SK-N-SH (cell line): ENCODE data around the gene TRAF1. TPM values are rescaled to one million over a fixed set of nuclear protein-coding genes. Genes with fewer than 3 reads are reported as not detected.

Experiments used
- CTCF ChIA-PET: fragments of 300-600, 350-600 bp; formaldehyde crosslinking; extraction: SDS; loops from one replicate; lab custom pipeline; 2021; lab: Yijun Ruan, JAX
- POLR2A ChIA-PET: fragments of 350-600 bp; sonication (Branson Sonifier 250); formaldehyde crosslinking; extraction: SDS; loops from one replicate; lab custom pipeline; 2020; ENCODE audit warnings: antibody characterized with exemption, inconsistent platforms; lab: Yijun Ruan, JAX
- DNase-seq: peaks from one replicate; pipeline ENCODE4 v3.0.0; 2012
- H2AFZ ChIP-seq: fragments of 200-600 bp; sonication (generic); 2 replicates; pipeline ENCODE4 v1.8.1; 2016; ENCODE audit warnings: antibody characterized with exemption, mild to moderate bottlenecking, low read depth
- H3F3A ChIP-seq: fragments of 200-600 bp; sonication (generic); replicated peaks from 2 replicates; pipeline ENCODE3; 2016; ENCODE audit warnings: antibody characterized with exemption, mild to moderate bottlenecking; ENCODE audit not compliant: insufficient read depth
- H3K27ac ChIP-seq, 2 experiments: fragments of 200-500 bp in 1 of 2; fragments of 200-600 bp in 1 of 2; sonication (Bioruptor generic) in 1 of 2; sonication (generic), shearing (Covaris generic) in 1 of 2; 2 replicates each; pipeline versions ENCODE4 v1.5.1 to v1.6.1; 2014 to 2016; ENCODE audit warnings: low read depth in 2 of 2, inconsistent platforms in 1 of 2, low read length in 1 of 2, mild to moderate bottlenecking in 1 of 2, mixed read lengths in 1 of 2
- H3K27me3 ChIP-seq: fragments of 200-600 bp; sonication (generic), shearing (Covaris generic); 2 replicates; pipeline ENCODE4 v1.6.1; 2016; ENCODE audit warnings: mixed run types; ENCODE audit not compliant: insufficient read depth
- H3K36me3 ChIP-seq, 2 experiments: fragments of 200-500 bp in 1 of 2; fragments of 200-600 bp in 1 of 2; sonication (Bioruptor generic) in 1 of 2; sonication (generic) in 1 of 2; replicated peaks in 1 of 2; 2 replicates each; pipeline versions ENCODE3 to v1.5.1; 2014 to 2016; ENCODE audit warnings: low read length in 1 of 2, mild to moderate bottlenecking in 1 of 2; ENCODE audit not compliant: insufficient read depth in 2 of 2, control insufficient read depth in 1 of 2
- H3K4me1 ChIP-seq, 2 experiments: fragments of 200-500 bp in 1 of 2; fragments of 200-600 bp in 1 of 2; sonication (Bioruptor generic) in 1 of 2; sonication (generic), shearing (Covaris generic) in 1 of 2; 2 replicates each; pipeline versions ENCODE4 v1.5.1 to v1.6.1; 2014 to 2016; ENCODE audit warnings: low read depth in 1 of 2, low read length in 1 of 2, mixed run types in 1 of 2; ENCODE audit not compliant: insufficient read depth in 2 of 2, control insufficient read depth in 1 of 2
- H3K4me2 ChIP-seq: fragments of 200-600 bp; sonication (generic), shearing (Covaris generic); 2 replicates; pipeline ENCODE4 v1.6.1; 2017; ENCODE audit warnings: mixed run types
- H3K4me3 ChIP-seq, 2 experiments: fragments of 200-500 bp in 1 of 2; fragments of 200-600 bp in 1 of 2; sonication (Bioruptor generic) in 1 of 2; sonication (generic), shearing (Covaris generic) in 1 of 2; 2 replicates each; pipeline versions ENCODE4 v1.5.1 to v1.8.1; 2014 to 2016; ENCODE audit warnings: low read depth in 2 of 2, inconsistent platforms in 1 of 2, low read length in 1 of 2, mild to moderate bottlenecking in 1 of 2, mixed read lengths in 1 of 2, moderate library complexity in 1 of 2
- H3K79me2 ChIP-seq: fragments of 200-600 bp; sonication (generic); 2 replicates; pipeline ENCODE4 v1.8.1; 2017; ENCODE audit warnings: mild to moderate bottlenecking; ENCODE audit not compliant: insufficient read depth
- H3K9ac ChIP-seq: fragments of 200-600 bp; sonication (generic); 2 replicates; pipeline ENCODE4 v1.6.1; 2017; ENCODE audit warnings: mixed run types
- H3K9me2 ChIP-seq: fragments of 200-600 bp; sonication (generic); 2 replicates; pipeline ENCODE4 v1.6.1; 2017; ENCODE audit warnings: mixed run types
- H3K9me3 ChIP-seq: fragments of 200-600 bp; sonication (generic); 2 replicates; pipeline ENCODE4 v1.6.1; 2017; ENCODE audit warnings: mixed run types, mild to moderate bottlenecking, moderate library complexity
- H4K20me1 ChIP-seq: fragments of 200-600 bp; sonication (generic); 2 replicates; pipeline ENCODE4 v1.6.1; 2017; ENCODE audit warnings: mild to moderate bottlenecking, mixed run types; ENCODE audit not compliant: insufficient read depth
- FOXM1 ChIP-seq: IDR thresholded peaks from 2 replicates; pipeline ENCODE4 v1.4.0; 2012; ENCODE audit warnings: low read depth, mild to moderate bottlenecking
- NFIC ChIP-seq: IDR thresholded peaks from 2 replicates; pipeline ENCODE4 v1.4.0; 2012; ENCODE audit warnings: borderline replicate concordance
- NRF1 ChIP-seq: IDR thresholded peaks from 2 replicates; pipeline ENCODE4 v1.6.1; 2012; ENCODE audit warnings: low read depth, mild to moderate bottlenecking, low read length
- RFX5 ChIP-seq: IDR thresholded peaks from 2 replicates; pipeline ENCODE4 v1.6.1; 2012; ENCODE audit warnings: mild to moderate bottlenecking, improper control_type of control experiment, low read length
- RXRA ChIP-seq: IDR thresholded peaks from 2 replicates; pipeline ENCODE4 v1.4.0; 2012; ENCODE audit warnings: low read depth, mild to moderate bottlenecking, borderline replicate concordance
- TAF1 ChIP-seq: IDR thresholded peaks from 2 replicates; pipeline ENCODE4 v1.6.1; 2012; ENCODE audit warnings: low read depth, mild to moderate bottlenecking, low read length, moderate library complexity, borderline replicate concordance
- TEAD4 ChIP-seq: IDR thresholded peaks from 2 replicates; pipeline ENCODE4 v1.4.0; 2012; ENCODE audit warnings: mild to moderate bottlenecking, borderline replicate concordance; ENCODE audit not compliant: insufficient read depth
- WGBS: methylation state at CpG from one replicate; pipeline ENCODE4 v1.1.6; 2017; ENCODE audit warnings: low lambda C conversion rate; 5-methylcytosine and 5-hydroxymethylcytosine counted together
- polyA plus RNA-seq, 3 experiments: library from polyadenylated mRNA; depleted of rRNA; stranded (reverse); fragments of >200 nt; gene quantifications; 2 replicates each; pipeline ENCODE4 v1.2.3, GENCODE V29; 2012
- TF ChIP-seq, protein P1 (sequence below): fragments of 200-600 bp; sonication (generic); IDR thresholded peaks from 2 replicates; pipeline ENCODE4 v1.6.1; 2017; ENCODE audit warnings: antibody characterized with exemption, mild to moderate bottlenecking, moderate library complexity
- TF ChIP-seq, protein P2 (sequence below): IDR thresholded peaks from 2 replicates; pipeline ENCODE4 v1.6.1; 2012; ENCODE audit warnings: mild to moderate bottlenecking, low read depth, low read length, moderate library complexity
- TF ChIP-seq, protein P3 (sequence below): IDR thresholded peaks from 2 replicates; pipeline ENCODE4 v1.4.0; 2012; ENCODE audit warnings: low read depth
- TF ChIP-seq, protein P4 (sequence below): fragments of 150-350 bp; IDR thresholded peaks from 2 replicates; pipeline ENCODE4 v1.6.1; 2017; ENCODE audit warnings: antibody characterized with exemption, low read length, low read depth, borderline replicate concordance
- TF ChIP-seq, protein P5 (sequence below): IDR thresholded peaks from 2 replicates; pipeline ENCODE4; 2012
- TF ChIP-seq, protein P6 (sequence below): fragments of 150-350 bp; IDR thresholded peaks from 2 replicates; pipeline ENCODE4 v1.6.1; 2016; ENCODE audit warnings: mild to moderate bottlenecking, low read depth, low read length

The TRAF1 gene
- polyA plus RNA-seq, 1 of the 3 experiments (the other 2 are of a cell fraction) = 1.2 TPM

DNA sequence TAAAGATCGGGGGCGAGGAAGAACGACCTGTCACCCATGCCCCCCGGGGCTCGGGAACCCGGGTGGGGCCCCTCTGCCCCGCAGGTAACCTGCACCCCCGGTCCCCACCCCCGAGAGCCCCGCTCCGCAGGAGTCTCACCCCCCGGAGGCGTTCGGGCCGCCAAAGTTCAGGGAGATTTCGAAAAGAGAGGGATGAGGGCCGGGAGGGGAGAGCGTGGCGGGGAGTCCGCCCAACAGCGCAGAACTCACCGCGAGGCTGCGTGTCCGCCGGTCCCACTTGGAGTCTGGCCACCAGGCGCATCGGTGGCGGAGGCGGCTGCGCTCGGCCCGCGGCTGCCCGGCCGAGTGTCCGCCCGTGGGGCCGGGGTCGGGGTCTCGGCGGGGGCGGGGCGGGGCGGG, 49.8 kb downstream of the TRAF1 start, which contains the start of gene PHF19:
PHF19 (minus strand) TSS at position 347 of the 399 bp plus-strand sequence. CDS start 2,447 bp downstream, outside the sequence.
- 2% methylated on average over 7 of the region's 45 CpGs for WGBS
- H3K9me3 ChIP-seq = no peaks in the 10 kb centered on the region
- DNase-seq = no peak
- peaks cover 15 to 28% of the 10 kb centered on the region in 2 experiments; a peak in 3 of 4 replicates for H3K4me1 ChIP-seq
- peak within 1 kb of the TSS; percentile 94 for H3K4me2 ChIP-seq
- H3K9ac ChIP-seq = peak within 1 kb of the TSS; percentile 99
- peaks cover 5% of the 10 kb centered on the region for H3F3A ChIP-seq
- peak within 1 kb of the TSS; percentile 65 to 75 for H3K4me3 ChIP-seq
- no peaks in the 10 kb centered on the region for H3K9me2 ChIP-seq
- no peaks in the 10 kb centered on the region for H3K27me3 ChIP-seq
- CTCF ChIA-PET = interaction anchor here (1.2 to 1.5 kb wide), 2 partner anchors 59 to 62 kb away, joined by 4 to 5 read pairs; no protein-coding TSS in a partner anchor
- peak within 1 kb of the TSS; percentile 86 to 90 for H3K27ac ChIP-seq
- H3K79me2 ChIP-seq = peaks cover 26% of the 10 kb centered on the region
- H3K36me3 ChIP-seq = peaks cover 6 to 13% of the 10 kb centered on the region in 2 experiments
- H4K20me1 ChIP-seq = no peaks in the 10 kb centered on the region
- TF ChIP-seq, protein P1, sequence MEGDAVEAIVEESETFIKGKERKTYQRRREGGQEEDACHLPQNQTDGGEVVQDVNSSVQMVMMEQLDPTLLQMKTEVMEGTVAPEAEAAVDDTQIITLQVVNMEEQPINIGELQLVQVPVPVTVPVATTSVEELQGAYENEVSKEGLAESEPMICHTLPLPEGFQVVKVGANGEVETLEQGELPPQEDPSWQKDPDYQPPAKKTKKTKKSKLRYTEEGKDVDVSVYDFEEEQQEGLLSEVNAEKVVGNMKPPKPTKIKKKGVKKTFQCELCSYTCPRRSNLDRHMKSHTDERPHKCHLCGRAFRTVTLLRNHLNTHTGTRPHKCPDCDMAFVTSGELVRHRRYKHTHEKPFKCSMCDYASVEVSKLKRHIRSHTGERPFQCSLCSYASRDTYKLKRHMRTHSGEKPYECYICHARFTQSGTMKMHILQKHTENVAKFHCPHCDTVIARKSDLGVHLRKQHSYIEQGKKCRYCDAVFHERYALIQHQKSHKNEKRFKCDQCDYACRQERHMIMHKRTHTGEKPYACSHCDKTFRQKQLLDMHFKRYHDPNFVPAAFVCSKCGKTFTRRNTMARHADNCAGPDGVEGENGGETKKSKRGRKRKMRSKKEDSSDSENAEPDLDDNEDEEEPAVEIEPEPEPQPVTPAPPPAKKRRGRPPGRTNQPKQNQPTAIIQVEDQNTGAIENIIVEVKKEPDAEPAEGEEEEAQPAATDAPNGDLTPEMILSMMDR = no peak
- TF ChIP-seq, protein P2, sequence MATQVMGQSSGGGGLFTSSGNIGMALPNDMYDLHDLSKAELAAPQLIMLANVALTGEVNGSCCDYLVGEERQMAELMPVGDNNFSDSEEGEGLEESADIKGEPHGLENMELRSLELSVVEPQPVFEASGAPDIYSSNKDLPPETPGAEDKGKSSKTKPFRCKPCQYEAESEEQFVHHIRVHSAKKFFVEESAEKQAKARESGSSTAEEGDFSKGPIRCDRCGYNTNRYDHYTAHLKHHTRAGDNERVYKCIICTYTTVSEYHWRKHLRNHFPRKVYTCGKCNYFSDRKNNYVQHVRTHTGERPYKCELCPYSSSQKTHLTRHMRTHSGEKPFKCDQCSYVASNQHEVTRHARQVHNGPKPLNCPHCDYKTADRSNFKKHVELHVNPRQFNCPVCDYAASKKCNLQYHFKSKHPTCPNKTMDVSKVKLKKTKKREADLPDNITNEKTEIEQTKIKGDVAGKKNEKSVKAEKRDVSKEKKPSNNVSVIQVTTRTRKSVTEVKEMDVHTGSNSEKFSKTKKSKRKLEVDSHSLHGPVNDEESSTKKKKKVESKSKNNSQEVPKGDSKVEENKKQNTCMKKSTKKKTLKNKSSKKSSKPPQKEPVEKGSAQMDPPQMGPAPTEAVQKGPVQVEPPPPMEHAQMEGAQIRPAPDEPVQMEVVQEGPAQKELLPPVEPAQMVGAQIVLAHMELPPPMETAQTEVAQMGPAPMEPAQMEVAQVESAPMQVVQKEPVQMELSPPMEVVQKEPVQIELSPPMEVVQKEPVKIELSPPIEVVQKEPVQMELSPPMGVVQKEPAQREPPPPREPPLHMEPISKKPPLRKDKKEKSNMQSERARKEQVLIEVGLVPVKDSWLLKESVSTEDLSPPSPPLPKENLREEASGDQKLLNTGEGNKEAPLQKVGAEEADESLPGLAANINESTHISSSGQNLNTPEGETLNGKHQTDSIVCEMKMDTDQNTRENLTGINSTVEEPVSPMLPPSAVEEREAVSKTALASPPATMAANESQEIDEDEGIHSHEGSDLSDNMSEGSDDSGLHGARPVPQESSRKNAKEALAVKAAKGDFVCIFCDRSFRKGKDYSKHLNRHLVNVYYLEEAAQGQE = 0 out of 2 replicates have a peak, but pooled peaks have one; percentile 9
- TF ChIP-seq TAF1 = peak; percentile 55; the same call in 1 of the 2 replicates
- POLR2A ChIA-PET = interaction anchor here (1.6 to 1.7 kb wide), 3 partner anchors 40 to 183 kb away, joined by 4 to 8 read pairs (median 4); no protein-coding TSS in a partner anchor
- peak within 1 kb of the TSS; percentile 83 for H2AFZ ChIP-seq

DNA sequence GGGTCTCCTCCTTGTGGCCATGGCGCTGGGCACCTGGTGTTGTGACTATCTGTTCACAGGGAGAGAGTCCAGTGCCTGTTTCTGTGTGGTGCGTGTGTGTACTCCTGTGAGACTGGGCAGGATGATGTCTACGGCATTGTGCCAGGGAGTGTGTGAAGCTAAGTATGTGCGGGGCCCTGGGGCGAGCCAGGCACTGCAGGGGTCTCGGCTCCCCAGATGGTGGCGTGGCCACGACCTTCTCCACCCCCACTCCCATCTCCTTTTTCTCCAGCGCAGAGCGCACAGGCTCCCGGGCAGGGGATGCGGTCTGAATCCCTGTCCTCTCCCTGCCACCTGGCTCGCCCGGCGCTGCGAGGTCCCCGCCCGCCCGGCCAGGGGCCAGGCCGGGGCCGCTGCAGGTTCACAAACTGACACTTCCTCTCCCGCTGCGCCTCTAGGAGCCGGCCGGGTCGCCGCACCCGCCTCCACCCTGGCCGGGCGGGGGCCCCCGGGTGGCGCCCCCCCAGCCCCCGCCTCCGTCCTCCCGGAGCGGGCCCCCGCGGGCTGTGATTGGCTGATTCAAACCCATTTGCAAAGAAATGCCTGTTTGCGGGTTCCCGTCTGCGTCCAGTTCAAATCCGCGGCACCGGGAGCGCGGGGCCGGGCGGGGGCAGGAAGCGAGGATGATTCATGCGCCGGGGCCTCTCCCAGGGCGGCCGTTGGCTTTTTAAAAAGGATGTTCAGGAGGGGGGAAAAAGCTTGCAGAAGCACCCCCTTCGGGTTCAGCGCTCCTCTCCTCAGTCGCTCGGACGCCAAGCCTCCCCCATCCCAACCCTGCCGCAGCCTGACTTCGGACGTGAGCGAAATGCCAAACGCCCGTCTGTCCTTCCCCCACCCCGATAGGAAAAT, 50.4 kb downstream of the TRAF1 start:
- H3K27ac ChIP-seq = peak overlapping the region; percentile 86 to 90
- H3K9me2 ChIP-seq = no peaks in the 10 kb centered on the region
- H3K9ac ChIP-seq = peak overlapping the region; percentile 99
- no peaks in the 10 kb centered on the region for H3K27me3 ChIP-seq
- peaks cover 15 to 28% of the 10 kb centered on the region in 2 experiments; a peak in 3 of 4 replicates for H3K4me1 ChIP-seq
- WGBS = 6% methylated on average over 6 of the region's 65 CpGs
- DNase-seq = peak; percentile 94
- no peaks in the 10 kb centered on the region for H4K20me1 ChIP-seq
- ChIA-PET POLR2A (interaction anchor here (0.7 to 1.7 kb wide), 7 partner anchors 12 to 184 kb away, joined by 3 to 8 read pairs (median 4); partner anchors contain the start of gene FBXW2), CTCF (interaction anchor here (0.6 to 3.3 kb wide), 6 partner anchors 44 to 420 kb away, joined by 3 to 12 read pairs (median 4); no protein-coding TSS in a partner anchor)
- H3K36me3 ChIP-seq = peaks cover 6 to 13% of the 10 kb centered on the region in 2 experiments
- peak overlapping the region; percentile 65 to 74 for H3K4me3 ChIP-seq
- peaks cover 26% of the 10 kb centered on the region for H3K79me2 ChIP-seq
- peaks cover 5% of the 10 kb centered on the region for H3F3A ChIP-seq
- peak overlapping the region; percentile 94 for H3K4me2 ChIP-seq
- peak overlapping the region; percentile 83 for H2AFZ ChIP-seq
- H3K9me3 ChIP-seq = no peaks in the 10 kb centered on the region
- no peak for TF ChIP-seq NRF1
- 0 out of 2 replicates have a peak, but pooled peaks have one; percentile 11 for TF ChIP-seq TAF1
- TF ChIP-seq, protein P3, sequence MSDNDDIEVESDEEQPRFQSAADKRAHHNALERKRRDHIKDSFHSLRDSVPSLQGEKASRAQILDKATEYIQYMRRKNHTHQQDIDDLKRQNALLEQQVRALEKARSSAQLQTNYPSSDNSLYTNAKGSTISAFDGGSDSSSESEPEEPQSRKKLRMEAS = peak; percentile 58
- TF ChIP-seq FOXM1 = peak; percentile 99
- TF ChIP-seq, protein P4, sequence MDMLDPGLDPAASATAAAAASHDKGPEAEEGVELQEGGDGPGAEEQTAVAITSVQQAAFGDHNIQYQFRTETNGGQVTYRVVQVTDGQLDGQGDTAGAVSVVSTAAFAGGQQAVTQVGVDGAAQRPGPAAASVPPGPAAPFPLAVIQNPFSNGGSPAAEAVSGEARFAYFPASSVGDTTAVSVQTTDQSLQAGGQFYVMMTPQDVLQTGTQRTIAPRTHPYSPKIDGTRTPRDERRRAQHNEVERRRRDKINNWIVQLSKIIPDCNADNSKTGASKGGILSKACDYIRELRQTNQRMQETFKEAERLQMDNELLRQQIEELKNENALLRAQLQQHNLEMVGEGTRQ = no peak
- peak; percentile 69; the same call in 1 of the 2 replicates for TF ChIP-seq RXRA
- TF ChIP-seq, protein P5, sequence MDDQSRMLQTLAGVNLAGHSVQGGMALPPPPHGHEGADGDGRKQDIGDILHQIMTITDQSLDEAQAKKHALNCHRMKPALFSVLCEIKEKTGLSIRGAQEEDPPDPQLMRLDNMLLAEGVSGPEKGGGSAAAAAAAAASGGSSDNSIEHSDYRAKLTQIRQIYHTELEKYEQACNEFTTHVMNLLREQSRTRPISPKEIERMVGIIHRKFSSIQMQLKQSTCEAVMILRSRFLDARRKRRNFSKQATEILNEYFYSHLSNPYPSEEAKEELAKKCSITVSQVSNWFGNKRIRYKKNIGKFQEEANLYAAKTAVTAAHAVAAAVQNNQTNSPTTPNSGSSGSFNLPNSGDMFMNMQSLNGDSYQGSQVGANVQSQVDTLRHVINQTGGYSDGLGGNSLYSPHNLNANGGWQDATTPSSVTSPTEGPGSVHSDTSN = peak; percentile 15; the same call in 1 of the 2 replicates
- no peak for TF ChIP-seq RFX5
- TF ChIP-seq, protein P6, sequence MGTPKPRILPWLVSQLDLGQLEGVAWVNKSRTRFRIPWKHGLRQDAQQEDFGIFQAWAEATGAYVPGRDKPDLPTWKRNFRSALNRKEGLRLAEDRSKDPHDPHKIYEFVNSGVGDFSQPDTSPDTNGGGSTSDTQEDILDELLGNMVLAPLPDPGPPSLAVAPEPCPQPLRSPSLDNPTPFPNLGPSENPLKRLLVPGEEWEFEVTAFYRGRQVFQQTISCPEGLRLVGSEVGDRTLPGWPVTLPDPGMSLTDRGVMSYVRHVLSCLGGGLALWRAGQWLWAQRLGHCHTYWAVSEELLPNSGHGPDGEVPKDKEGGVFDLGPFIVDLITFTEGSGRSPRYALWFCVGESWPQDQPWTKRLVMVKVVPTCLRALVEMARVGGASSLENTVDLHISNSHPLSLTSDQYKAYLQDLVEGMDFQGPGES = no peak
- no peak for TF ChIP-seq NFIC
- 0 out of 2 replicates have a peak, but pooled peaks have one; percentile 41 for TF ChIP-seq TEAD4
